Endothelial cell of umbilical vein (primary cell): ENCODE data around the gene GIPC3.

Experiments used
- CTCF ChIP-seq, 2 donors: IDR thresholded peaks; 1 replicate in 1 of 2; 2 replicates in 1 of 2; pipeline ENCODE4 v1.5.1; 2011; ENCODE audit warnings: low read length in 2 of 2, mild to moderate bottlenecking in 2 of 2, moderate library complexity in 2 of 2, control low read depth in 1 of 2, inconsistent platforms in 1 of 2, low read depth in 1 of 2; ENCODE audit not compliant: insufficient read depth in 1 of 2; ENCODE audit errors: extremely low read depth in 1 of 2
- MAX ChIP-seq: IDR thresholded peaks from 2 replicates; pipeline ENCODE4 v1.6.1; 2011; ENCODE audit not compliant: insufficient read depth, insufficient read length
- POLR2A ChIP-seq: IDR thresholded peaks from 2 replicates; pipeline ENCODE4 v1.6.1; 2012; ENCODE audit warnings: low read depth, mild to moderate bottlenecking, control low read depth, low read length
- POLR2AphosphoS5 ChIP-seq: IDR thresholded peaks from 2 replicates; pipeline ENCODE4 v1.6.1; 2012; ENCODE audit warnings: low read depth, mild to moderate bottlenecking, control low read depth, low read length, moderate library complexity; ENCODE audit not compliant: insufficient read depth

- TF ChIP-seq CTCF (IDR thresholded peaks at IDR 0.05; ENCODE audit: extremely low read depth in 1 of 2, insufficient read depth in 1 of 2, low read depth in 1 of 2, low read length in 2 of 2) (no peak), POLR2A (no peak), POLR2AphosphoS5 (no peak), MAX (no peak)
Measured at GRCh38 chr19:3590991-3591659, 5.8 kb downstream of the GIPC3 start.
